Esophagus muscularis mucosa (tissue), 3 donors: ENCODE results near the gene CEP192.

Source experiments
- CTCF ChIP-seq, 3 experiments: fragments of 200-600 bp in 2 of 3; fragments of 450-650 bp in 1 of 3; sonication (generic) in 2 of 3; IDR thresholded peaks; one replicate each; pipeline ENCODE4 v1.5.1; 2017 to 2019; ENCODE audit warnings: antibody characterized with exemption in 3 of 3, mild to moderate bottlenecking in 2 of 3, moderate library complexity in 1 of 3
- POLR2A ChIP-seq: fragments of 450-650 bp; IDR thresholded peaks from one replicate; pipeline ENCODE4 v1.6.1; 2017; ENCODE audit warnings: antibody characterized with exemption, moderate library complexity, mild to moderate bottlenecking, low read depth

- TF ChIP-seq POLR2A, result no peak
- TF ChIP-seq CTCF (IDR thresholded peaks at IDR 0.05), result no peak
These were observed 119.4 kb downstream of the CEP192 start for GRCh38 chr18:13110559-13110958.
